ENCODE measurements around the gene CD3G. TPM values are rescaled to one million over a fixed set of nuclear protein-coding genes. Genes with fewer than 3 reads are reported as not detected.

CD3G gene
- total RNA-seq, 1 experiment from 2014 or later: not detected

DNA sequence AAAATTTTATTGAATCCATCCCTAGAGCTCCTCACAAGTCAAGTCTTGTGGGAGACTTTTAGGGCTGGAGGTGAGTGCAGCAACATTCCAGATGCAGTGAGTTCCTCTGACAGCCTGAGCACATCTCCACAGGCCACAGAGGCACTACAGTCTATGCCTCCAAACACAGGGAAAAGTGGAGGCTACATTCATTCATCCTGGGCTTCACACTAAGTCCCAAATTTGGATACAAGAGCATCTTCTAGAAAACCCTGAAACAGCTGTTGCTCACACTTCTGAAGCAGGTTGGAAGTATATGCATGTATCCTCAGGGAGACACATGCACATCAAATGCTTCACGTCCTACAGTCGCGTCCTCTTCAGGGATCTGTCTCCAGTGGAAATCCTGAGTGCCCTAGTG, 2.9 kb upstream of the CD3G start:
- DNase-seq (ENCODE audit: low read depth in 1 of 2, low spot score in 2 of 2): no peak
- Histone ChIP-seq H3K27ac (no peak overlapping the region), H3K9me3 (replicated peaks) (no peaks in the 10 kb centered on the region), H3K27me3 (replicated peaks) (no peaks in the 10 kb centered on the region), H3K36me3 (no peaks in the 10 kb centered on the region), H3K4me3 (no peak overlapping the region), H3K4me1 (replicated peaks) (no peaks in the 10 kb centered on the region)

GRCh38 chr11:118341815-118342489, 2.2 kb upstream of the CD3G start:
- Histone ChIP-seq H3K9me3 (replicated peaks) (no peaks in the 10 kb centered on the region), H3K27me3 (replicated peaks) (no peaks in the 10 kb centered on the region)

DNA sequence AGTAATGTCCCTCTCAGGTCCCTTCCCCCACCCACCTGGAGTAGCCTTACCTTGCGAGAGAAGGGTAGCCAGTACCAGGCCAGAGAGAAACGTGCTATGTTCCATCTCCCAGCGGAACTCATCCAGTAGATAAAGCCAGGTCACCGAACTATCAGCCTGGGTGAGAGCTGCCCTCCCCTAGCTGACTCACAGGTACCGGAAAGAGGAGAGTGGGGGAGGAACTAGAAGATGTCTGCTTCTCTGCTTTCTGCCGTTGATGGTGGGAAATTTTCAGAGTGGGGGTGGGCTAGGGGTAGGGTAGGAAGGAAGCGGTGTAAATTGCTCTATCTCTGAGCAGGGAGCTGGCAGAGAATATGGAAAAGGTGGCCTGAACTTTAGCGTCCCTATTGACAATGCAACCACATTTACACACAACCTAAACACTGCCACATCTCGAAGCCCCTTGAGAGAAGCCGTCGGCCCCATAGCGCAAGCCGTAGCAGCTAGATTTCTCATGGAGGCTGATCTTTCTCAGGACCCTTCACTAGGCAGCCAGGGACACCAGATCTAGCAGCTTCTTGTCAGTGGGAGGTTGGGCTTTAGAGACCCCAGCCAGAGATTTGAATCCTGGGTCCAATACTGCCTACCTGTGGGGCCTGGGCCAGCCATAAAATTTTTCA, 1.5 kb upstream of the CD3G start, which contains the start of gene CD3D:
TSS of gene CD3D (minus strand) at position 203 of the 659 bp plus-strand sequence. CDS start at position 105, 98 bp downstream.
- Histone ChIP-seq H3K27me3 (replicated peaks) (no peaks in the 10 kb centered on the region), H3K4me1 (replicated peaks) (no peaks in the 10 kb centered on the region)
- no peak for DNase-seq (ENCODE audit: low read depth in 1 of 2, low spot score in 2 of 2)

More at GRCh38 chr11:118341815-118342489, 2.2 kb upstream of the CD3G start:
- H3K36me3 ChIP-seq: no peaks in the 10 kb centered on the region
- H3K27ac ChIP-seq: no peak overlapping the region
- H3K4me3 ChIP-seq: no peak overlapping the region
- no peaks in the 10 kb centered on the region for H3K4me1 ChIP-seq (replicated peaks)
- no peak for DNase-seq (ENCODE audit: low read depth in 1 of 2, low spot score in 2 of 2)

GRCh38 chr11:118343248-118343647, 896 bp upstream of the CD3G start:
- Histone ChIP-seq H3K27me3 (replicated peaks) (no peaks in the 10 kb centered on the region), H3K9me3 (replicated peaks) (no peaks in the 10 kb centered on the region), H3K36me3 (no peaks in the 10 kb centered on the region), H3K4me1 (replicated peaks) (no peaks in the 10 kb centered on the region), H3K27ac (no peak overlapping the region), H3K4me3 (no peak overlapping the region)
- no peak for DNase-seq (ENCODE audit: low read depth in 1 of 2, low spot score in 2 of 2)

More for the DNA sequence above, 1.5 kb upstream of the CD3G start, which contains the start of gene CD3D:
- H3K9me3 ChIP-seq (replicated peaks): no peaks in the 10 kb centered on the region
- H3K4me3 ChIP-seq: no peak within 1 kb of the TSS
- no peak within 1 kb of the TSS for H3K27ac ChIP-seq
- H3K36me3 ChIP-seq: no peaks in the 10 kb centered on the region

DNA sequence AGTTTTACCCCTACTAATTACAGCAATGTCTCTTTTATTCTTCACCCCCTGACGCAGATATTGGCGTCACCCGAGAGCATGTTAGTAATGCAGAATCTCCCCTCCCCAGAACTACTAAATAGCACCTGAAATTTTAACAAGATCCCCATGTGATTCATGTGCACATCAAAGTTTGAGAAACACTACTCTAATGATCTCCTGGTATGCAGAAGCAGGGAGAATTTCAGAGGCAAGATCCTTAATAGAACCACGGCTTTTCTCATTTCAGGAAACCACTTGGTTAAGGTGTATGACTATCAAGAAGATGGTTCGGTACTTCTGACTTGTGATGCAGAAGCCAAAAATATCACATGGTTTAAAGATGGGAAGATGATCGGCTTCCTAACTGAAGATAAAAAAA, 5.3 kb downstream of the CD3G start:
- no peak for DNase-seq (ENCODE audit: low read depth in 1 of 2, low spot score in 2 of 2)
- no peak overlapping the region for H3K27ac ChIP-seq
- H3K9me3 ChIP-seq (replicated peaks): no peaks in the 10 kb centered on the region

GRCh38 chr11:118353084-118353710, 9.1 kb downstream of the CD3G start:
- peak in 1 of 2 experiments; percentile 5 for DNase-seq (ENCODE audit: low read depth in 1 of 2, low spot score in 2 of 2)
- Histone ChIP-seq H3K27me3 (replicated peaks) (no peaks in the 10 kb centered on the region), H3K9me3 (replicated peaks) (no peaks in the 10 kb centered on the region), H3K4me1 (replicated peaks) (no peaks in the 10 kb centered on the region), H3K4me3 (no peak overlapping the region), H3K27ac (no peak overlapping the region), H3K36me3 (no peaks in the 10 kb centered on the region)

More for the DNA sequence above, 5.3 kb downstream of the CD3G start:
- Histone ChIP-seq H3K36me3 (no peaks in the 10 kb centered on the region), H3K4me1 (replicated peaks) (no peaks in the 10 kb centered on the region), H3K4me3 (no peak overlapping the region), H3K27me3 (replicated peaks) (no peaks in the 10 kb centered on the region)

GRCh38 chr11:118358071-118358470, 13.9 kb downstream of the CD3G start:
- Histone ChIP-seq H3K27me3 (replicated peaks) (no peaks in the 10 kb centered on the region), H3K4me1 (replicated peaks) (0 out of 2 replicates have a peak, but pooled peaks cover 3% of the 10 kb centered on the region), H3K36me3 (no peaks in the 10 kb centered on the region), H3K9me3 (replicated peaks) (no peaks in the 10 kb centered on the region), H3K27ac (no peak overlapping the region), H3K4me3 (no peak overlapping the region)
- no peak for DNase-seq (ENCODE audit: low read depth in 1 of 2, low spot score in 2 of 2)

- Histone ChIP-seq H3K27ac (0 out of 2 replicates have a peak within 1 kb of the TSS, but pooled peaks have one; percentile 33), H3K4me1 (replicated peaks) (0 out of 2 replicates have a peak, but pooled peaks cover 3% of the 10 kb centered on the region), H3K4me3 (peak within 1 kb of the TSS; percentile 64), H3K27me3 (replicated peaks) (no peaks in the 10 kb centered on the region), H3K9me3 (replicated peaks) (no peaks in the 10 kb centered on the region), H3K36me3 (no peaks in the 10 kb centered on the region)
- peak; percentile 67 to 88 for DNase-seq (ENCODE audit: low read depth in 1 of 2, low spot score in 2 of 2)
Observed at GRCh38 chr11:118359295-118359958, 15.3 kb downstream of the CD3G start, which contains the start of gene UBE4A. Gene UBE4A, plus strand, starts transcription at chr11:118359600. Its CDS starts 5,481 bp downstream, at chr11:118365081.

DNA sequence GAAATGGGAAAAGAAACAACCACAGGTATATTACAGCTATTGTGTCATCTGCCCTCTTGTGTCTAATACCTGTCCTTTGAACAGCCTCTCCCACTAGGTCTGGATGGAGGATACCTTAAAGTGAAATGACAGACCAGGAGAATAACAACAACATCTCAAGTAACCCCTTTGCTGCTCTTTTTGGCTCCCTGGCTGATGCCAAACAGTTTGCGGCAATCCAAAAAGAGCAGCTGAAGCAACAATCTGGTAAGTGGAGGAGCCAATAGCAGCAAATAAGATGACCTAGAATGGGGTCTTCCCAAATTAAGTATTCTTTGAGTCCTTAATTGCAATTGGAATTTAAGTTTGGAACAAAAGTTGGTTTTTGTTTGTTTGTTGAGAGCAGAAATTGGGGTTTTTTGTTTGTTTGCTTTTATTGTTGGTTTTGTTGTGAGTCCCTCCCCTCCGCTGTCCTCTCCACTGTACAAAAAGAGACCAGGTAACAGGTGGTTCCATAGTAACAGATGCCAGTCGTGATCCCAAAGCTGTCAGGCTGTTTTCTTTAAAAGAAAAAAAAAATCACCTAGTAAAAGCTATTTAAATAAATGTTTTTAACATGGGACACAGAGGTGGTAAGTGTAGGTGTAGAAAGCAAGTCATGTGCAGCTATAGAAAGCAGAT, 20.9 kb downstream of the CD3G start:
- Histone ChIP-seq H3K9me3 (replicated peaks) (no peaks in the 10 kb centered on the region), H3K27ac (no peak overlapping the region), H3K27me3 (replicated peaks) (no peaks in the 10 kb centered on the region), H3K4me1 (replicated peaks) (no peaks in the 10 kb centered on the region), H3K36me3 (peaks cover 15% of the 10 kb centered on the region), H3K4me3 (no peak overlapping the region)
- no peak for DNase-seq (ENCODE audit: low read depth in 1 of 2, low spot score in 2 of 2)

DNA sequence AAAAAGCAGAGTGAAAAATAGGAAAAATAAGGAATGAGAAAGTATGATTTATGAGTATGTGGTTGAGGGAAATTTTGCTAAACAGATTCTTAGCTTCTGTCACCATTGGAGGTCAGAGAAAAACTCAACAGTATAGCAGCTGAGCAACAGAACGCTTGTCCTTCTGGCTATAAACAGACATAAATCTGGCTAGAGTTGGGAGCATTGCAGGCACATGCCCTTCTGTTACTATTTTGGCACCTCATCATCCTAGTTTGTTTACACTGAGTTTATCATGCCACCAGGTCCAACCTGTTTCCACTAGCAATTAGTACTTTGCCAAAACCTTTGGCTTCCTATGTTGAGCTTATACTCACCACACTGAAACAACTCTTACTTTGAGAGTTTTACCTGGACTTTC, 22.1 kb downstream of the CD3G start:
- no peaks in the 10 kb centered on the region for H3K27me3 ChIP-seq (replicated peaks)
- H3K27ac ChIP-seq: no peak overlapping the region
- H3K4me3 ChIP-seq: no peak overlapping the region
- DNase-seq (ENCODE audit: low read depth in 1 of 2, low spot score in 2 of 2): no peak
- no peaks in the 10 kb centered on the region for H3K4me1 ChIP-seq (replicated peaks)
- no peaks in the 10 kb centered on the region for H3K9me3 ChIP-seq (replicated peaks)
- H3K36me3 ChIP-seq: peaks cover 15% of the 10 kb centered on the region

GRCh38 chr11:118370774-118371173, 26.6 kb downstream of the CD3G start:
- no peak for DNase-seq (ENCODE audit: low read depth in 1 of 2, low spot score in 2 of 2)
- Histone ChIP-seq H3K27me3 (replicated peaks) (no peaks in the 10 kb centered on the region), H3K4me3 (no peak overlapping the region)

DNA sequence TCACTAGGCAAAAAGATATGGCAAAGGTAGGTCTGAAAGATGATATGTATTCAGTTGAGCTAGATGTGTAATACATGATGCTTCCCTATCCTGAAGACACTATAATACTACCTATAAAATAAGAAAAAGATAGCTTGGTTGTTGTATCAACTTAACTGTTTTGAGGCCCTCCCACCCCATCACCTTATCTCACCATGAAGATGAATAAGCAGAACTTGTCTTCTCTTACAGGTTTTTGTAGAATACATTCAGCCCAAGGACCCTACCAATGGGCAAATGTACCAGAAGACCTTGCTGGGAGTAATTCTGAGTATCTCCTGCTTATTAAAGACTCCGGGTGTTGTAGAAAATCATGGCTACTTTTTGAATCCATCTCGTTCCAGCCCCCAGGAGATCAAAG, 29.1 kb downstream of the CD3G start:
- Histone ChIP-seq H3K36me3 (peaks cover 16% of the 10 kb centered on the region), H3K9me3 (replicated peaks) (no peaks in the 10 kb centered on the region), H3K4me1 (replicated peaks) (no peaks in the 10 kb centered on the region), H3K4me3 (no peak overlapping the region), H3K27me3 (replicated peaks) (no peaks in the 10 kb centered on the region), H3K27ac (no peak overlapping the region)
- DNase-seq (ENCODE audit: low read depth in 1 of 2, low spot score in 2 of 2): no peak

More at GRCh38 chr11:118370774-118371173, 26.6 kb downstream of the CD3G start:
- Histone ChIP-seq H3K4me1 (replicated peaks) (no peaks in the 10 kb centered on the region), H3K36me3 (peaks cover 22% of the 10 kb centered on the region), H3K9me3 (replicated peaks) (no peaks in the 10 kb centered on the region), H3K27ac (no peak overlapping the region)

DNA sequence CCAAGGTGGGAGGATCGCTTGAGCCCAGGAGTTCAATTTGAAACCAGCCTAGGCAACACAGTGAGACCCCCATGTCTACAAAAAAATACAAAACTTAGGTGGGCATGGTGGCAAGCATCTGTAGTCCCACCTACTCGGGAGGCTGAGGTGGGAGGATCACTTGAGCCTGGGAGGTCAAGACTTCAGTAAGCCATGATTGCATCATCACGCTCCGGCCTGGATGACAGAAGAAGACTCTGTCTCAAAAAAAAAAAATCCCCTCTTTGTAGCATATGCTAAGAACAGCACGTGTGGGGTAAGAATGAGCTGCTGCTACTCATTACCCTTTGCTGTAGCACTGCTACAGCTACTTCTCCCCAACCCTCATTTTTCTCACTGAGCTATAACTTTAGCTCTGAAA, 29.7 kb downstream of the CD3G start:
- H3K27me3 ChIP-seq (replicated peaks): no peaks in the 10 kb centered on the region
- no peaks in the 10 kb centered on the region for H3K9me3 ChIP-seq (replicated peaks)
- no peak for DNase-seq (ENCODE audit: low read depth in 1 of 2, low spot score in 2 of 2)
- H3K4me1 ChIP-seq (replicated peaks): no peaks in the 10 kb centered on the region
- peaks cover 12% of the 10 kb centered on the region for H3K36me3 ChIP-seq
- no peak overlapping the region for H3K4me3 ChIP-seq
- no peak overlapping the region for H3K27ac ChIP-seq

All from SJSA1 (cell line).